GM10248 (cell line): Measurements from ENCODE around the gene TSPEAR.

ENCODE experiments used
- CTCF ChIA-PET: fragments of 300-600 bp; sonication (Branson Sonifier 250); formaldehyde crosslinking; extraction: SDS; loops from one replicate; lab custom pipeline; 2021; ENCODE audit warnings: antibody characterized with exemption; lab: Yijun Ruan, JAX
- POLR2A ChIA-PET: fragments of 350-650 bp; sonication (Branson Sonifier 250); formaldehyde crosslinking; extraction: SDS; loops from one replicate; lab custom pipeline; 2020; ENCODE audit warnings: antibody characterized with exemption; lab: Yijun Ruan, JAX
- DNase-seq: peaks from one replicate; pipeline ENCODE4 v3.0.0; 2012; ENCODE audit errors: extremely low spot score
- CTCF ChIP-seq: IDR thresholded peaks from 2 replicates; pipeline ENCODE4 v1.5.1; 2012; ENCODE audit warnings: mild to moderate bottlenecking, low read depth; ENCODE audit errors: extremely low read depth, missing control alignments, control extremely low read depth

The TSPEAR gene

DNA sequence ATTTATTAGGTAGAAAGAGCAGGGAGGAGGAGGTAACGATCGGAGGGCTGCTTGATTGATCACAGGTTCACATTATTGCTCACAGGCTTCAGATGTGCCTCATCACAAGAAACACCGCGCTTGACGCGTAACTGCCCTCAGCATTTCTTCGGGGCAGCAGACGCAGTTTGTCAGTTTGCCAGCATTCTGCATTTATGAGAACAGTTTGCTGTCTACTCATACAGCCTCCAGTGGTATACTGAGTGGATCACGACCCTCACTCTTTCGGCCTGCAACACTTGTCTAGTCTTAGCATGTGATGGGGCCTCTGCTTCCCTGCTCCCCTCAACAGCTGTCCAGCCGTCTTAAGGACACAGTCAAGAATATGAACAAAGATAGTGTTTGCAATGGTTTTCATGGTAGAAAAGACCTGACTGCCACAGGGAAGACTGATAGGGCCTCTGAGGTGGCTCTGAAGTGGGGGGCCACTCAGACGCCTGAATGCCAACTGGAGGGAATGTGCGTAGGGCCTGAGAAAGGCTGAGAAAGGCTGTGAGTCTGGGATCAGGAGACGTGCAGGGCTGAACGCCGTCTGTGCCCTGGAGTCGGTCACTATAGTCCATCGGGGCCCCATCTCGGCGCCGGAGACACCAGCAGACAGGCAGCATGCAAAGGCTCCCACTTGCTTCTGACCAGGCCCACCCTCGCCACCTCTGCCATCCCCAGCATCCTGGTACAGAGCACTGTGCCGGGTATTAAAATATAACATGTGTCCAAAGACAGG lies 45.2 kb upstream of the TSPEAR start:
- CTCF ChIA-PET = interaction anchor here (2.8 kb wide), 1 partner anchor 17 kb away, joined by 7 read pairs; no protein-coding TSS in a partner anchor
- no peak for DNase-seq
- no peak for TF ChIP-seq CTCF
- POLR2A ChIA-PET = no interaction called here

DNA sequence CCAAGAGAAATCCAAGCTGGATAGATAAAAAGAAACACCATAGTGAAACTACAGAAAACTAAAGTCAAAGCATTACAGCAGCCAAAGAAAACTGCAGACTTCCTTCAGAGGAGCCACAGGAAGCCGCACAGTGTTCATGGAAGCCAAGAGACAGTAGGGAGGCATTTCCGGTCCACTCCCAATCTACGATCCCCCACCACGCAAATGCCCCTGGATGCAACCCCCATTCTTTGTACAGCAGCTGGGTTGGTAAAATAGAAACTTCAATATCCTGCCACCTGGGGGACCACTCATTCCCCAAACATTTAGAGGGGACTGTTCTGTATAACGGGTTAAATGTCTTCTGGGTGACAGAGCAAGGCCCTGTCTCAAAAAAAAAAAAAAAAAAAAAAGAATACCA lies 43.9 kb upstream of the TSPEAR start:
- DNase-seq = no peak
- CTCF ChIA-PET = interaction anchor here (2.8 kb wide), 1 partner anchor 15 kb away, joined by 7 read pairs; no protein-coding TSS in a partner anchor
- POLR2A ChIA-PET = no interaction called here
- no peak for TF ChIP-seq CTCF

- POLR2A ChIA-PET = no interaction called here
- DNase-seq = no peak
- CTCF ChIA-PET = interaction anchor here (0.7 to 1.3 kb wide), 2 partner anchors 30 to 72 kb away, joined by 3 read pairs; partner anchors contain the start of gene KRTAP12-1
- no peak for TF ChIP-seq CTCF
These were observed 42.0 kb upstream of the TSPEAR start for GRCh38 chr21:44753357-44753756.

DNA sequence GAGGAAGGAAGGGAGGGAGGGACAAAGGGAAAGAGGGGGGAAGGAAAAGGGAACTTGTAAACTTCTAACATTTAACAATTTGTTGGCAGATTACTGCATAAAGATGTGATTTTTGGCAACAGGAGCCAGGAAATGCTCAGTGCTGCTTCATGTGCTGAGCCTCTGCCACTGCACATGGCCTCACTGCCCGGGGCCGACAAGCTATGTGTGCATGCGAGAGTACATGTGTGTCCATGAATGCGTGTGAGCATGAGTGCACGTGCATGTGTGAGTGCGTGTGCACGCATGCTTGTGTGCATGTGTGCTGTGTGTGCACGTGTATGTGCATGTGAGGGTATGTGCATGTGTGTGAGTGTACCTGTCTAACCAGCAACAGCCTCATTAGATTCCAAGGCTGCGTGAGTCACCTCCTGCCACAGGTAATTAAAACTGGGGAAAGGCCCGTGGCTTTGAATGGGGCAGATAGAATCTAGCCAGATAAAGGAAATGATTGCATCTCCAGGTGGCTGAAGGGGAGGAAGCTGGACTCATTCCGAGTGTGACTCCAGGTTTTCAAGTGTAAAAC lies 41.4 kb upstream of the TSPEAR start:
- POLR2A ChIA-PET = no interaction called here
- no peak for TF ChIP-seq CTCF
- CTCF ChIA-PET = interaction anchor here (1.3 kb wide), 1 partner anchor 71 kb away, joined by 3 read pairs; the partner anchor contains the start of gene KRTAP12-1
- no peak for DNase-seq

DNA sequence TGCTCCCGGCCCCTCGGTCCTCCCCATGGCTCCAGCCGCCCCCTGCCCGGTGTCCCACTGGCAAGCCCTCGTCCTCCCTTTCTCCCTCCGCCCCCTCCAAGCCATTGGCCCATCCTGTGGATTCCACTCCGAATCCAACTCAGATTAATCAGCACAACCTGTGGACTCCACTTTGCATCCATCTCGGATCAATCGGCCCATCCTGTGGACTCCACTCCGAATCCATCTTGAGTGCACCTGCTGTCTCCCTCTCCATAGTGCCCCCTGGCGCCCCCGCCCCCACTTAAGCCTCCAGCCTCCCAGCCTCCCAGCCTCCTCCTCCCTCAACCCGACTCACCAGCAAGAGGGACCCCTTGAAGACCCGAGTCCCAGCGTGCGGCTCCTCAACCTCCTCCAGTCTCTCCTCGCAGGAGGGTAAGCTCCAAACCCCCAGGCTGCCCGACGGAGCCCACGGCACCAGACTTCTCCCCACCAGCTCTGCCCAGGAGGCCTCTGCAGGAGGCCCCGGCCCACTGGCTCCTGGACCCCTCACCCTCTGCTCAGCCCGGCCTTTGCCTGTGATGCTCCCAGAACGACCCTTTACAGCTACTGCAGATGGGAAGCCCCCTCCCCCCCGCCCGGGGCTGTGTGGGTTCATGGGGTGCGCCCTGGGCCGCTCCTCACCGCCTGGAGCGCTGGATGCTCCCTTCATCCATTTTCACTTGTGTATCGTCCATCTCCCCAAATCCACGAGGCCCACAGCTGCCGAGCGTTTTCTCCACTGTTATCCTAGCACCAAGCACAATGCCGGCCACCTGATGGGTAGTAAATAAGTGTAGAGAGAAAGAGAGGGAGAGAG lies 40.6 kb upstream of the TSPEAR start:
- no peak for DNase-seq
- TF ChIP-seq CTCF = no peak
- ChIA-PET POLR2A (no interaction called here), CTCF (interaction anchor here (1.2 kb wide), 1 partner anchor 9 kb away, joined by 3 read pairs; no protein-coding TSS in a partner anchor)

GRCh38 chr21:44751186-44751798 lies 39.9 kb upstream of the TSPEAR start:
- no peak for TF ChIP-seq CTCF
- ChIA-PET POLR2A (no interaction called here), CTCF (interaction anchor here (1.2 kb wide), 1 partner anchor 10 kb away, joined by 3 read pairs; no protein-coding TSS in a partner anchor)
- DNase-seq = no peak
